NT2/D1 (cell line): ENCODE data around the gene MMUT.

Experiments
- YY1 ChIP-seq: IDR thresholded peaks from 2 replicates; pipeline ENCODE4 v1.6.1; 2011; ENCODE audit not compliant: insufficient read length, insufficient read depth
- ZNF274 ChIP-seq: IDR thresholded peaks from 2 replicates; pipeline ENCODE4 v1.6.1; 2011; ENCODE audit warnings: mild to moderate bottlenecking, low read depth, low read length

DNA sequence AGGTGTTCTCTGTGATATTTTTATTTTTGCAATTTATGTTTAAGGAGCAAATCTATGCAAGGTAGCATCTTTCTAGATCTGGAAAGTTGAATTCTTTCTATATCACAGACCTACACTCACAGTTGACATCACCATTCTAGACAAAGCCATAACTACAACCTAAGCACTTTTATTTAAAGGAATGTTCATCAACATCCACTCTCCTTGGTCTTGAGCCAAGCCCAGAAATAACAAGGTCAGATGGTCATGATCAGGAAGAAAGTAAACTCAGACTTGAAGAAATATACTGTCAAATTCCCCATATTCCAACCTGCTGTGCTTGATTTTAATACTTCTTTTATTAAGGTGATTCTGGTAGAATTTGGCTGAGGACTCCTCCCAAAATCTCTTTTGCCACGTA lies 32.2 kb downstream of the MMUT start:
- TF ChIP-seq ZNF274, result no peak
- no peak for TF ChIP-seq YY1
